Upper lobe of right lung (tissue), 1 donor: Measurements from ENCODE around the gene GSK3A. TPM values are rescaled to one million over a fixed set of nuclear protein-coding genes. Genes with fewer than 3 reads are reported as not detected.

Source experiments
- ATAC-seq: fragments of 200-7000 bp; cut with Tn5 transposase; one replicate; pipeline ENCODE4 v1.9.1; 2020; ENCODE audit warnings: mild to moderate bottlenecking, moderate library complexity
- DNase-seq: peaks from one replicate; pipeline ENCODE4 v3.0.0-alpha.2; 2020
- H3K27ac ChIP-seq: fragments of 200-600 bp; one replicate; pipeline ENCODE4 v1.8.0; 2022
- H3K27me3 ChIP-seq: fragments of 200-600 bp; one replicate; pipeline ENCODE4 v1.8.0; 2022; ENCODE audit warnings: mild to moderate bottlenecking
- H3K36me3 ChIP-seq: fragments of 200-600 bp; one replicate; pipeline ENCODE4 v1.8.0; 2022
- H3K4me1 ChIP-seq: fragments of 200-600 bp; one replicate; pipeline ENCODE4 v1.8.0; 2022
- H3K4me3 ChIP-seq: fragments of 200-600 bp; one replicate; pipeline ENCODE4 v1.8.0; 2022; ENCODE audit warnings: mild to moderate bottlenecking
- H3K9me3 ChIP-seq: fragments of 200-600 bp; one replicate; pipeline ENCODE4 v1.8.0; 2022
- intact Hi-C: fragments of 100-400 bp; cut with DNase I; formaldehyde crosslinking; loops from one replicate; pipeline ENCODE4 v1.11.0; 2022
- total RNA-seq: library from RNA; stranded (reverse); fragmentation: NEBNext Ultra II Directional; extraction: Animal tissue kit (Norgen Biotek cat#: 25700); gene quantifications from one replicate; pipeline ENCODE4 v1.2.1, GENCODE V29; 2021
- TF ChIP-seq, protein P1 (sequence below): fragments of 200-600 bp; IDR thresholded peaks from one replicate; pipeline ENCODE4 v1.8.0; 2022; ENCODE audit warnings: antibody characterized with exemption
- donor health status: DM: no; HTN: yes; CAD: no; lungs with severe emphysema.

GSK3A gene
- total RNA-seq, 1 donor from 2014 or later: 38.7 TPM

DNA sequence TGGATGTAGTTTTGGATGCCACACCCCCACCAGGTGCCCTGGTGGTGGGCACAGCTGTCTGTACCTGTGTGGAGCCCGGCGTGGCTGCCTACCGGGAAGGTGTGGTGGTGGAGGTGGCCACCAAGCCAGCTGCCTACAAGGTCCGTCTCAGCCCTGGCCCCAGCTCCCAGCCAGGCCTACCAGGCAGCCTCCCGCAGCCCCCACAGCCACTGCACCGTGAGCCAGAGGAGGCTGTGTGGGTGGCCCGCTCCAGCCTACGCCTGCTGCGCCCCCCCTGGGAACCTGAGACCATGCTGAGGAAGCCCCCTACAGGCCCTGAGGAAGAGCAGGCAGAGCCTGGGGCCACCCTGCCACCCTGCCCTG lies 30.1 kb upstream of the GSK3A start:
- no peak for ATAC-seq
- DNase-seq: no peak
- intact Hi-C loops: no loop called here
- TF ChIP-seq, protein P1, sequence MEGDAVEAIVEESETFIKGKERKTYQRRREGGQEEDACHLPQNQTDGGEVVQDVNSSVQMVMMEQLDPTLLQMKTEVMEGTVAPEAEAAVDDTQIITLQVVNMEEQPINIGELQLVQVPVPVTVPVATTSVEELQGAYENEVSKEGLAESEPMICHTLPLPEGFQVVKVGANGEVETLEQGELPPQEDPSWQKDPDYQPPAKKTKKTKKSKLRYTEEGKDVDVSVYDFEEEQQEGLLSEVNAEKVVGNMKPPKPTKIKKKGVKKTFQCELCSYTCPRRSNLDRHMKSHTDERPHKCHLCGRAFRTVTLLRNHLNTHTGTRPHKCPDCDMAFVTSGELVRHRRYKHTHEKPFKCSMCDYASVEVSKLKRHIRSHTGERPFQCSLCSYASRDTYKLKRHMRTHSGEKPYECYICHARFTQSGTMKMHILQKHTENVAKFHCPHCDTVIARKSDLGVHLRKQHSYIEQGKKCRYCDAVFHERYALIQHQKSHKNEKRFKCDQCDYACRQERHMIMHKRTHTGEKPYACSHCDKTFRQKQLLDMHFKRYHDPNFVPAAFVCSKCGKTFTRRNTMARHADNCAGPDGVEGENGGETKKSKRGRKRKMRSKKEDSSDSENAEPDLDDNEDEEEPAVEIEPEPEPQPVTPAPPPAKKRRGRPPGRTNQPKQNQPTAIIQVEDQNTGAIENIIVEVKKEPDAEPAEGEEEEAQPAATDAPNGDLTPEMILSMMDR: no peak
- Histone ChIP-seq H3K27ac (no peak overlapping the region), H3K36me3 (peaks cover 34% of the 10 kb centered on the region), H3K27me3 (no peaks in the 10 kb centered on the region), H3K9me3 (no peaks in the 10 kb centered on the region), H3K4me3 (no peak overlapping the region), H3K4me1 (peaks cover 48% of the 10 kb centered on the region)

DNA sequence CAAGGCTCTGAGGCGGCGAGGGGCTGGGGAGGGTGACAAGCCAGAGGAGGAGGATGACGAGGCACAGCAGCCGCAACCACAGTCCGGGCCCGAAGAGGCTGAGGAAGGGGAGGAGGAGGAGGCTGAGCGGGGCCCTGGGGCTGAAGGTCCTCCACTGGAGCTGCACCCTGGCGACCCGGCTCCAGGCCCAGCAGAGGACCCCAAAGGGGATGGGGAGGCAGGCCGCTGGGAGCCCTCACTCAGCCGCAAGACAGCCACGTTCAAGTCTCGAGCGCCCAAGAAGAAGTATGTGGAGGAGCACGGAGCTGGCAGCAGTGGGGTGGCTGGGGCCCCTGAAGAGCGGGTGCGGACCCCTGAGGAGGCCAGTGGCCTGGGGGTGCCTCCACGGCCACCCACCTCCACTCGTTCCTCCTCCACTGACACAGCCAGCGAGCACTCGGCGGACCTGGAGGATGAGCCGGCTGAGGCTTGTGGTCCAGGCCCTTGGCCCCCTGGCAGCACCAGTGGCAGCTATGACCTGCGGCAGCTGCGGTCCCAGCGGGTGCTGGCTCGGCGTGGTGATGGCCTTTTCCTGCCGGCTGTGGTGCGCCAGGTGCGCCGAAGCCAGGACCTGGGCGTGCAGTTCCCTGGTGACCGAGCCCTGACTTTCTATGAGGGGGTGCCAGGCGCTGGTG lies 29.6 kb upstream of the GSK3A start:
- ATAC-seq (no peak), DNase-seq (no peak)
- H3K4me1 ChIP-seq: peaks cover 44% of the 10 kb centered on the region
- TF ChIP-seq, protein P1: no peak
- H3K36me3 ChIP-seq: peaks cover 34% of the 10 kb centered on the region
- H3K4me3 ChIP-seq: no peak overlapping the region
- H3K27me3 ChIP-seq: no peaks in the 10 kb centered on the region
- peak overlapping the region; percentile 92 for H3K27ac ChIP-seq
- H3K9me3 ChIP-seq: no peaks in the 10 kb centered on the region
- intact Hi-C loops: no loop called here

DNA sequence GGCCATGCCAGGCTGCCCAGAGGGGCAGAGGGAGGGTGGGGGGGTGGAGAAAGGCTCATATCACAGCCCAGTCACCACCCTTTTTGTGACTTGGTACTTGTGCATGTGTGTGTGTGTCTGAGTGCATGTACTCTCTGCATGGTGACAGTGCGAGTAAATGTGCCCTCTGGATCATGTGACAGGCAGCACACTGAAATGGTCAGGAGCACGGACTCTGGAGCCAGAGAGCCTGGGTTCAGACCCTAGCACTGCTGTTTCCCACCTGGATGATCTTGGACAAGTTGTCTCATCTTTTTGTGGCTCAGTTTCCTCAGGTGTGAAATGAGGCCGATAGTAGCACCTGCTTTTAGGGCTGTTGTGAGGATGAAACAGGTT lies 28.6 kb upstream of the GSK3A start:
- H3K27me3 ChIP-seq: no peaks in the 10 kb centered on the region
- DNase-seq (no peak), ATAC-seq (no peak)
- TF ChIP-seq, protein P1: no peak
- H3K9me3 ChIP-seq: no peaks in the 10 kb centered on the region
- intact Hi-C loops: no loop called here
- peak overlapping the region; percentile 69 for H3K4me3 ChIP-seq
- peak overlapping the region; percentile 92 for H3K27ac ChIP-seq
- peaks cover 34% of the 10 kb centered on the region for H3K36me3 ChIP-seq
- H3K4me1 ChIP-seq: peaks cover 37% of the 10 kb centered on the region

DNA sequence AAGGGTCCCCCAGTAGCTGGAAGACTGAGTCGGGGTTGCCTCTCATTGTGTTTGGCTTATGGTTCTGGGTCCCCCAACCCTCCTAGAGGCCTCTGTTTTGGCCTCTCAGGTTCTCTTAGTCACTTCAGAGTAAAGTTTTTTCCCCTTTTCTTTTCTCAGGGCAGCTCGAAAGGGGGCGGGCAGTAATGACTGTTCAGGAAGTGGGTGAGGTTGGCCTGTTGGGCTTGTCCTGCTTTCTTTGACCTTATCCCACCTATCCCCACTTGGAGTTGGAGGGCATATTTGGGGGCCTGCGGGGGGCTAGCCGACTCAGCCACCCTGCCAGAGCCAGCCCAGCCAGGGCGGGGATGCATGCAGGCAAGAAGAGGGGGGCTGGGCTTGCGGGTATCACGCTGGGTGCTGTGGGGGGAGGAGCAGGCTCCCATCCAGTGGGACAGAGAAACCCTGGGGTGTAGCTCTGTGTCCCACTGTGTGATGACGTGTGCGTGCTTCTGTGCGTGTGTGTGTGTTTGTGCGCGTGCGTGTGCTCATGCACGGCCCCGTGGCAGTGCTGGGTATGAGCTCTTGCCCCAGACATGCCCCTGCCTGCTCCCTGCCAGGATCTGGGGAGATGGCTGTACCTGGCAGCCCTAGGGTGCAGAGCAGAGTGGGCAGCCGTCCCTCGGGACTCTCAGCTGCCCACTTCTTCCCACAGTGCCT lies 28.1 kb upstream of the GSK3A start:
- Histone ChIP-seq H3K4me3 (peak overlapping the region; percentile 69), H3K27ac (peak overlapping the region; percentile 92), H3K27me3 (no peaks in the 10 kb centered on the region), H3K4me1 (peaks cover 34% of the 10 kb centered on the region), H3K9me3 (no peaks in the 10 kb centered on the region), H3K36me3 (peaks cover 34% of the 10 kb centered on the region)
- peak; percentile 80 for DNase-seq
- TF ChIP-seq, protein P1: no peak
- intact Hi-C loops: no loop called here
- peak; percentile 3 for ATAC-seq

DNA sequence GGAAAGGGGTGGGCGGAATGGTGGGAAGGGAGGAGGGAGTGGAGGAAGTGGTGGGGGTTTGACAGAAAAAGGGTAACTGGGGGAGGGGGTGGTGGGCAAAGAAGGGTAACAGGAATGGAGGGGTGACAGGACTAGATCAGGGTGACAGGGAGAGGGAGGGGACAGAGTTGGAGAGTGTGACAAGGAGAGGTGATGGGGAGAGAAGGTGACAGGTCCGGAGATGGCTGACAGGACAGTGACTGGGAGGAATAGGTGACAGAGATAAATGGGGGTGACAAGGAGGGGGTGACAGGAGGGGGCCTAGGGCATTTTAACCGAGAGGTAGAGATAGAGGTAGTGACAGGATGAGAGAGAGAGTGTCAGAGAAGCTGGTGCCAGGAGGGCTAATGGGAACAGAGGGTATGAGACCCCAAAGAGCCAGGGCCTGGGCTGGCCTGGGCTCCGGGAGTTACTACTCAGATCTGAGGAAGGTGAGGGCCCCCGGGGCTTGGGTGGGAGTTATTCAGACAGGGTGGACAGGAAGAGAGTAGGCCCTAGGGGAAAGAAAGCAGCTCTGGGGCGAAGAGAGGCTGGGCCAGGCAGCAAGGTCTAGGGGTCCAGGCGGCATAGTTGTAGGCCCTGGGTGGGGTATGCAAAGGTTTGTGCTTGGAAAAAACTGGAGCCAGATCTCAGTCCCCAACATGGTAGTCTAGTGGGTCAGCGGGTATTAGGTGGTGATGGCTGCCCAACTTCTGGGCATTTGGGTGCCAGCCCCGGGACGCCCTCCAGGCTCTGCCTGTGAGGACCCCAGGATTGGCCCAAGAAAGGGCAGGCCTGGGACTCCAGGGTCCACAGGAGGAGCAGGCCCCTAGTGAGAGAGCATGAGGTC lies 27.3 kb upstream of the GSK3A start:
- H3K27ac ChIP-seq: peak overlapping the region; percentile 92
- intact Hi-C loops: no loop called here
- no peaks in the 10 kb centered on the region for H3K9me3 ChIP-seq
- peak overlapping the region; percentile 69 for H3K4me3 ChIP-seq
- TF ChIP-seq, protein P1: no peak
- DNase-seq (peak; percentile 69), ATAC-seq (no peak)
- H3K36me3 ChIP-seq: peaks cover 28% of the 10 kb centered on the region
- peaks cover 28% of the 10 kb centered on the region for H3K4me1 ChIP-seq
- no peaks in the 10 kb centered on the region for H3K27me3 ChIP-seq
